Measurements from ENCODE around the gene BCKDHA. TPM values are rescaled to one million over a fixed set of nuclear protein-coding genes. Genes with fewer than 3 reads are reported as not detected.

BCKDHA gene
- total RNA-seq, 2 experiments from 2014 or later: 16.8 to 66.4 TPM

DNA sequence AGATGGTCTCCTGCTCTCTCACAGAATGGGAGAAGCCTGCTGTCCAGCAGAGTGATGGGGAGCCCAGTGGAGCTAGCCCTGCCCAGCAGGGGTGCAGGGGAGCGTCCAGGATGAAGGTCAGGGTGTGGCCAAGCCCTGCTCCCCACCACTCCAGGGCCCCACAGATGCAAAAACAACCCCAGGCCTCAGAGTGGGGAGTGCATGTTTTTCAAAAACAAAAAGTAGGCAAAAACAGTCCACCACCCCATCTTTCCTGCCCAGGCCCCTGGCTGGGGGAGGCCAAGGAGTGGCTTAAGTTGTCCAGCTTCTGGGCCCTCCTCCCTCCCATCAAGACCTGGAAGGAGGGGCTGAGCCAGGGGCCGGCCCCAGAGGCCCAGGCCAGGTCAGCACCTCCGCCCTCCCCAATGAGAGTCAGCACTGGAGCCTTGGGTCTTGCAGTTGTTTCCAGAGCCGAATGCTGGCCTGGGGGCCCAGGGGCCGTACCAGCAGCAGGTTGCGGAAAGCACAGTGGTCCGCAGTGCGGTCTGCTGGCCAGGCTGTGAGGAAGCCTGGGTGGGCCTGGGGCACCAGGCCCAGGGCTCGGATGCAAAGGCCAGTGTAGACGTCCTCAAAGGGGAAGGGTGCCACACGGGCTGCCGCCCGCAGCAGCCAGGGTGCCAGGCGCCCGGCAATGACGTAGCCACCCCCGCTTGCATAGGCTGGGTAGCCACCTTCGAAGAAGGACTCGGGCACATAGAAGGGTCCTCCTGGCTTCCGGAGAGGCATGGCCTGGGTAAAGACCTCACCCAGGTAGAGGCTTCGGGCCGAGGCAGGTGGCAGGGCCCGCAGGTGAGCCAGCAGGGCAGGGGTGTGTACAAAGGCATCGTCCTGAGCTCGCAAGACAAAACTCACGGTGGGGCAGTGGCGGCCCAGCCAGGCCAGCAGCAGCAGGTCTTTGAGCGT, 27.8 kb downstream of the BCKDHA start:
- CTCF ChIA-PET (ENCODE audit: unreplicated experiment): no interaction called here
- Histone ChIP-seq H3K4me2 (ENCODE audit: low read length) (no peak overlapping the region), H3K4me3 (ENCODE audit: low read depth, low read length, poor library complexity, severe bottlenecking) (no peak overlapping the region), H3K79me2 (ENCODE audit: insufficient read depth, low read depth, low read length) (no peaks in the 10 kb centered on the region), H3K27ac (ENCODE audit: low read depth, low read length, poor library complexity, severe bottlenecking) (no peak overlapping the region), H3K36me3 (ENCODE audit: insufficient read depth, low read length) (peaks cover 10% of the 10 kb centered on the region; the same call in 1 of the 2 replicates), H4K20me1 (ENCODE audit: insufficient read depth, low read length) (no peaks in the 10 kb centered on the region), H3K4me1 (ENCODE audit: insufficient read depth, low read length, poor library complexity, severe bottlenecking) (no peaks in the 10 kb centered on the region), H2AFZ (ENCODE audit: low read length) (no peak overlapping the region), H3K9me3 (ENCODE audit: low read length) (no peaks in the 10 kb centered on the region), H3K9me2 (ENCODE audit: insufficient read depth, low read length) (no peaks in the 10 kb centered on the region)
- no TSS peak for BruUV-seq (replicated peaks)
- TF ChIP-seq EZH2phosphoT487 (IDR thresholded peaks at IDR 0.05; ENCODE audit: borderline replicate concordance, low read depth, low read length): no peak
- TF ChIP-seq, protein P1, sequence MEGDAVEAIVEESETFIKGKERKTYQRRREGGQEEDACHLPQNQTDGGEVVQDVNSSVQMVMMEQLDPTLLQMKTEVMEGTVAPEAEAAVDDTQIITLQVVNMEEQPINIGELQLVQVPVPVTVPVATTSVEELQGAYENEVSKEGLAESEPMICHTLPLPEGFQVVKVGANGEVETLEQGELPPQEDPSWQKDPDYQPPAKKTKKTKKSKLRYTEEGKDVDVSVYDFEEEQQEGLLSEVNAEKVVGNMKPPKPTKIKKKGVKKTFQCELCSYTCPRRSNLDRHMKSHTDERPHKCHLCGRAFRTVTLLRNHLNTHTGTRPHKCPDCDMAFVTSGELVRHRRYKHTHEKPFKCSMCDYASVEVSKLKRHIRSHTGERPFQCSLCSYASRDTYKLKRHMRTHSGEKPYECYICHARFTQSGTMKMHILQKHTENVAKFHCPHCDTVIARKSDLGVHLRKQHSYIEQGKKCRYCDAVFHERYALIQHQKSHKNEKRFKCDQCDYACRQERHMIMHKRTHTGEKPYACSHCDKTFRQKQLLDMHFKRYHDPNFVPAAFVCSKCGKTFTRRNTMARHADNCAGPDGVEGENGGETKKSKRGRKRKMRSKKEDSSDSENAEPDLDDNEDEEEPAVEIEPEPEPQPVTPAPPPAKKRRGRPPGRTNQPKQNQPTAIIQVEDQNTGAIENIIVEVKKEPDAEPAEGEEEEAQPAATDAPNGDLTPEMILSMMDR (conservative IDR thresholded peaks at IDR 0.05; ENCODE audit: low read length): no peak
- POLR2A ChIA-PET: no interaction called here
- intact Hi-C loops (cut with micrococcal nuclease; ENCODE audit: unreplicated experiment): no loop called here
- no peak for DNase-seq (ENCODE audit: low spot score)

DNA sequence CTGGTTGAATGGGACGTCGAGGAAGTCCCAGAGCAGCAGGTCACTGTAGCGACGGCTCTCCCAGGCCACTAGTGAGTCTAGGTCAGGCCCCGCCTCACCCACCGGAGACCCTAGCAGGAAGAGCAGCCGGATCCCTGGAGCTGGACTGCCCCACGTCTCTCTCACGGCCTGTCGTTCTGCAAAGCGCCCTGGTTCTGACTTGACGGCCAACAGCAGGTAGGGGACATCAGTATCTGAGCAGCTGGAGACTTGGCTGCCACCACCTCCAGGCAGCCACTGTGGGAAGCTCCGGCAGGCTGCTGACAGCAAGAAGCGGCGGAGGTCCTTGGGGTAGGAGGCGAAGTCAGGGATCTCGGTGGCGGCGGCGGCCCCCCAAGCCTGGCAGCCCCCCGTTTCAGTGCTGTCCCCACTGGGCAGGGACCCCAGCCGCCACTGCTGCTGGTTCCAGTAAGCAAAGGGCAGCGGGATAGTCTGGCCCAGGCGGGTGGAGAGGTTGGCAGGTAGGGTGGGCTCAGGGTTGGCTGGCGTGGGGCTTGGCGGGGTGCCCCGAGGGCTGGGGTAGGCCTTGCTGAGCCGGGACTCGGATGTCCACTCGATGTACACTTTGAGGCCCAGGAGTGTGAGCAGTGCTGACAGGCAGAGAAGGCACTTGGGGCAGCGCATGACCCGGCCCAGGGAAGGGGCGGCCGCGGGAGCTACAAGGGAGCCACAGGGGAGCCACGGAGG, 28.7 kb downstream of the BCKDHA start:
- Histone ChIP-seq H3K4me3 (ENCODE audit: low read depth, low read length, poor library complexity, severe bottlenecking) (no peak overlapping the region), H3K27ac (ENCODE audit: low read depth, low read length, poor library complexity, severe bottlenecking) (no peak overlapping the region), H3K36me3 (ENCODE audit: insufficient read depth, low read length) (peaks cover 17% of the 10 kb centered on the region; the same call in 1 of the 2 replicates), H3K9me2 (ENCODE audit: insufficient read depth, low read length) (no peaks in the 10 kb centered on the region), H3K4me1 (ENCODE audit: insufficient read depth, low read length, poor library complexity, severe bottlenecking) (no peaks in the 10 kb centered on the region), H2AFZ (ENCODE audit: low read length) (no peak overlapping the region), H3K79me2 (ENCODE audit: insufficient read depth, low read depth, low read length) (no peaks in the 10 kb centered on the region), H3K4me2 (ENCODE audit: low read length) (no peak overlapping the region), H3K9me3 (ENCODE audit: low read length) (no peaks in the 10 kb centered on the region), H4K20me1 (ENCODE audit: insufficient read depth, low read length) (no peaks in the 10 kb centered on the region)
- intact Hi-C loops (cut with micrococcal nuclease; ENCODE audit: unreplicated experiment): no loop called here
- DNase-seq (ENCODE audit: low spot score): no peak
- CTCF ChIA-PET (ENCODE audit: unreplicated experiment): no interaction called here
- TF ChIP-seq, protein P1 (conservative IDR thresholded peaks at IDR 0.05; ENCODE audit: low read length): no peak
- TF ChIP-seq EZH2phosphoT487 (IDR thresholded peaks at IDR 0.05; ENCODE audit: borderline replicate concordance, low read depth, low read length): no peak
- POLR2A ChIA-PET: no interaction called here
- no TSS peak for BruUV-seq (replicated peaks)

All from OCI-LY7 (cell line).